ENCODE results near the gene GPR55.

The GPR55 gene

GRCh38 chr2:230921806-230922595, 3.0 kb downstream of the GPR55 start:
- Mint-ChIP-seq H3K27me3 (no peaks in the 10 kb centered on the region), H3K4me3 (peak overlapping the region; percentile 55), H3K27ac (peak overlapping the region; percentile 77), H3K36me3 (no peaks in the 10 kb centered on the region), H3K9me3 (no peaks in the 10 kb centered on the region), H3K4me1 (peaks cover 71% of the 10 kb centered on the region)
- ATAC-seq: no peak

GRCh38 chr2:230920167-230920566, 4.9 kb downstream of the GPR55 start:
- peaks cover 72% of the 10 kb centered on the region for H3K4me1 Mint-ChIP-seq
- H3K36me3 Mint-ChIP-seq: peaks cover 6% of the 10 kb centered on the region
- H3K27me3 Mint-ChIP-seq: no peaks in the 10 kb centered on the region
- peak overlapping the region; percentile 84 for H3K27ac Mint-ChIP-seq
- ATAC-seq: no peak
- H3K9me3 Mint-ChIP-seq: no peaks in the 10 kb centered on the region
- peak overlapping the region; percentile 39 for H3K4me3 Mint-ChIP-seq

- no peak overlapping the region for H3K4me3 Mint-ChIP-seq
- H3K36me3 Mint-ChIP-seq: peaks cover 10% of the 10 kb centered on the region
- peak overlapping the region; percentile 84 for H3K27ac Mint-ChIP-seq
- H3K27me3 Mint-ChIP-seq: no peaks in the 10 kb centered on the region
- peaks cover 72% of the 10 kb centered on the region for H3K4me1 Mint-ChIP-seq
- no peaks in the 10 kb centered on the region for H3K9me3 Mint-ChIP-seq
- no peak for ATAC-seq
These were observed 5.4 kb downstream of the GPR55 start for GRCh38 chr2:230919681-230920080.

- H3K27ac Mint-ChIP-seq: peak overlapping the region; percentile 84
- H3K9me3 Mint-ChIP-seq: no peaks in the 10 kb centered on the region
- no peak overlapping the region for H3K4me3 Mint-ChIP-seq
- H3K4me1 Mint-ChIP-seq: peaks cover 70% of the 10 kb centered on the region
- no peaks in the 10 kb centered on the region for H3K27me3 Mint-ChIP-seq
- no peak for ATAC-seq
- peaks cover 13% of the 10 kb centered on the region for H3K36me3 Mint-ChIP-seq
These were observed 5.8 kb downstream of the GPR55 start for GRCh38 chr2:230919240-230919639.

- H3K9me3 Mint-ChIP-seq: no peaks in the 10 kb centered on the region
- H3K4me3 Mint-ChIP-seq: no peak overlapping the region
- H3K4me1 Mint-ChIP-seq: peaks cover 51% of the 10 kb centered on the region
- peak overlapping the region; percentile 55 for H3K27ac Mint-ChIP-seq
- no peak for ATAC-seq
- no peaks in the 10 kb centered on the region for H3K27me3 Mint-ChIP-seq
- peaks cover 14% of the 10 kb centered on the region for H3K36me3 Mint-ChIP-seq
These were observed 8.8 kb downstream of the GPR55 start for GRCh38 chr2:230916218-230916617.

- Mint-ChIP-seq H3K4me3 (no peak overlapping the region), H3K27ac (peak overlapping the region; percentile 55), H3K9me3 (no peaks in the 10 kb centered on the region), H3K4me1 (peaks cover 49% of the 10 kb centered on the region), H3K27me3 (no peaks in the 10 kb centered on the region), H3K36me3 (peaks cover 23% of the 10 kb centered on the region)
- ATAC-seq: peak; percentile 68
These were observed 9.7 kb downstream of the GPR55 start for GRCh38 chr2:230915319-230915718.

- Mint-ChIP-seq H3K9me3 (no peaks in the 10 kb centered on the region), H3K4me3 (no peak overlapping the region), H3K27ac (peak overlapping the region; percentile 78), H3K36me3 (peaks cover 27% of the 10 kb centered on the region), H3K27me3 (no peaks in the 10 kb centered on the region), H3K4me1 (peaks cover 47% of the 10 kb centered on the region)
- ATAC-seq: no peak
These were observed 10.2 kb downstream of the GPR55 start for GRCh38 chr2:230914886-230915285.

- peak; percentile 67 for ATAC-seq
- Mint-ChIP-seq H3K36me3 (peaks cover 40% of the 10 kb centered on the region), H3K27ac (peak overlapping the region; percentile 78), H3K27me3 (no peaks in the 10 kb centered on the region), H3K9me3 (no peaks in the 10 kb centered on the region), H3K4me1 (peaks cover 54% of the 10 kb centered on the region), H3K4me3 (no peak overlapping the region)
These were observed 11.5 kb downstream of the GPR55 start for GRCh38 chr2:230913406-230914143.

GRCh38 chr2:230912724-230913123, 12.3 kb downstream of the GPR55 start:
- no peaks in the 10 kb centered on the region for H3K9me3 Mint-ChIP-seq
- no peak overlapping the region for H3K4me3 Mint-ChIP-seq
- no peak for ATAC-seq
- H3K4me1 Mint-ChIP-seq: peaks cover 54% of the 10 kb centered on the region
- H3K27ac Mint-ChIP-seq: no peak overlapping the region
- no peaks in the 10 kb centered on the region for H3K27me3 Mint-ChIP-seq
- H3K36me3 Mint-ChIP-seq: peaks cover 45% of the 10 kb centered on the region

- Mint-ChIP-seq H3K9me3 (no peaks in the 10 kb centered on the region), H3K27ac (no peak overlapping the region), H3K4me1 (peaks cover 54% of the 10 kb centered on the region), H3K4me3 (no peak overlapping the region), H3K27me3 (no peaks in the 10 kb centered on the region), H3K36me3 (peaks cover 45% of the 10 kb centered on the region)
- no peak for ATAC-seq
These were observed 13.0 kb downstream of the GPR55 start for GRCh38 chr2:230912046-230912445.

- peak overlapping the region; percentile 41 for H3K27ac Mint-ChIP-seq
- H3K4me3 Mint-ChIP-seq: no peak overlapping the region
These were observed 14.4 kb downstream of the GPR55 start for GRCh38 chr2:230910546-230911177.

GRCh38 chr2:230909841-230910545, 15.0 kb downstream of the GPR55 start:
- H3K9me3 Mint-ChIP-seq: no peaks in the 10 kb centered on the region
- no peak overlapping the region for H3K4me3 Mint-ChIP-seq
- no peaks in the 10 kb centered on the region for H3K27me3 Mint-ChIP-seq
- ATAC-seq: no peak
- H3K4me1 Mint-ChIP-seq: peaks cover 54% of the 10 kb centered on the region
- peak overlapping the region; percentile 41 for H3K27ac Mint-ChIP-seq
- H3K36me3 Mint-ChIP-seq: peaks cover 44% of the 10 kb centered on the region

More at GRCh38 chr2:230910546-230911177, 14.4 kb downstream of the GPR55 start:
- peaks cover 54% of the 10 kb centered on the region for H3K4me1 Mint-ChIP-seq
- no peak for ATAC-seq
- H3K36me3 Mint-ChIP-seq: peaks cover 50% of the 10 kb centered on the region
- no peaks in the 10 kb centered on the region for H3K9me3 Mint-ChIP-seq
- H3K27me3 Mint-ChIP-seq: no peaks in the 10 kb centered on the region

- no peaks in the 10 kb centered on the region for H3K9me3 Mint-ChIP-seq
- peaks cover 52% of the 10 kb centered on the region for H3K4me1 Mint-ChIP-seq
- H3K4me3 Mint-ChIP-seq: peak overlapping the region; percentile 6
- peaks cover 38% of the 10 kb centered on the region for H3K36me3 Mint-ChIP-seq
- peak overlapping the region; percentile 58 for H3K27ac Mint-ChIP-seq
- no peaks in the 10 kb centered on the region for H3K27me3 Mint-ChIP-seq
- ATAC-seq: peak; percentile 9
These were observed 16.3 kb downstream of the GPR55 start for GRCh38 chr2:230908595-230909191.

GRCh38 chr2:230908092-230908594, 16.9 kb downstream of the GPR55 start:
- peaks cover 53% of the 10 kb centered on the region for H3K4me1 Mint-ChIP-seq
- no peak for ATAC-seq
- no peaks in the 10 kb centered on the region for H3K9me3 Mint-ChIP-seq
- H3K4me3 Mint-ChIP-seq: peak overlapping the region; percentile 6
- peak overlapping the region; percentile 58 for H3K27ac Mint-ChIP-seq
- H3K27me3 Mint-ChIP-seq: no peaks in the 10 kb centered on the region
- H3K36me3 Mint-ChIP-seq: peaks cover 38% of the 10 kb centered on the region
